H1 (cell line): ENCODE measurements around the gene ADPRM. TPM values are rescaled to one million over a fixed set of nuclear protein-coding genes. Genes with fewer than 3 reads are reported as not detected.

Source experiments
- ATF2 ChIP-seq: IDR thresholded peaks from 2 replicates; pipeline ENCODE4 v1.6.1; 2012; ENCODE audit warnings: low read length, inconsistent platforms
- BACH1 ChIP-seq: IDR thresholded peaks from 2 replicates; pipeline ENCODE4 v1.6.1; 2012; ENCODE audit warnings: low read length, improper control_type of control experiment
- HDAC6 ChIP-seq: IDR thresholded peaks from one replicate; pipeline ENCODE4 v1.7.1; 2012; ENCODE audit warnings: low read depth, mild to moderate bottlenecking, inconsistent platforms, low read length, moderate library complexity
- JUN ChIP-seq: IDR thresholded peaks from 2 replicates; pipeline ENCODE4 v1.6.1; 2011; ENCODE audit warnings: low read depth, mild to moderate bottlenecking, improper control_type of control experiment, low read length
- polyA plus RNA-seq, 7 experiments: library from polyadenylated mRNA; depleted of rRNA in 3 of 7; stranded (reverse) in 5 of 7; unstranded in 2 of 7; fragments of >200 nt in 5 of 7; fragments of 200-250 nt in 2 of 7; gene quantifications; 1 replicate in 5 of 7; 2 replicates in 1 of 7; 4 replicates in 1 of 7; pipeline versions ENCODE4 v1.2.1 to v1.2.3, GENCODE V29; 2011 to 2013; ENCODE audit warnings: missing spikeins in 2 of 7, mixed read lengths in 2 of 7
- total RNA-seq: library from RNA; stranded (reverse); fragmentation: NEBNext Ultra II Directional; extraction: Animal tissue kit (Norgen Biotek cat#: 25700); gene quantifications from 2 replicates; pipeline ENCODE4 v1.2.1, GENCODE V29; 2021

Gene ADPRM
- total and polyA plus RNA-seq, 2 of the 8 experiments (the other 6 are each of a cell fraction or from before 2014, with no cell fraction given): 6.7 to 7.9 TPM

DNA sequence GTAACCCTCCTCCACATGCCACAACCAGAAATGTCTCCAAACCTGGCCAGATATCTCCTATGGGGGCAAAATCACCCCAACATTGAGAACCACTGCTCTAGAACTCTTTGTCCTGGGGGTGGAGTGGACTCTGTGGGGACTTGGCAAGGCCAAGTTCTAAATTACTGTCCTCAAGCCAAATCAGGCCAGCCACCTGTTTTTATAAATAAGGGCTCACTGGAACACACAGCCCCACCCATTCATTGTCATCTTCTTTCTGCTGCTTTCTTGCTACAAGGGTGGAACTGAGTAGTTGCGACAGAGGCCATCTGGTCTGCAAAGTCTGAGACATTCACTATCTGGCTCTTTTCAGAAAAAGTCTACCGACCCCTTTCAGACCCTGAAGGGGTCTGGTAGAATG is 59.2 kb downstream of the ADPRM start (continued):
- TF ChIP-seq JUN (no peak), ATF2 (no peak), BACH1 (no peak), HDAC6 (no peak)
